Vagina (tissue), 2 donors: ENCODE results near the gene DYNLT4.

Experiments used
- CTCF ChIP-seq, 3 experiments: fragments of 450-650 bp in 2 of 3; fragments of 200-600 bp in 1 of 3; sonication (generic) in 1 of 3; IDR thresholded peaks; one replicate each; pipeline ENCODE4 v1.5.1; 2017 to 2019; ENCODE audit warnings: antibody characterized with exemption in 3 of 3, mild to moderate bottlenecking in 2 of 3, moderate library complexity in 2 of 3
- POLR2A ChIP-seq, 2 donors: fragments of 450-650 bp; IDR thresholded peaks; one replicate each; pipeline ENCODE4 v1.6.1; 2017; ENCODE audit warnings: antibody characterized with exemption in 2 of 2, mild to moderate bottlenecking in 2 of 2, moderate library complexity in 2 of 2
- POLR2AphosphoS5 ChIP-seq, 2 donors: sonication (generic); formaldehyde crosslinking; IDR thresholded peaks; one replicate each; pipeline ENCODE4 v1.9.0; 2017; ENCODE audit warnings: antibody characterized with exemption in 2 of 2, mild to moderate bottlenecking in 2 of 2, low read depth in 1 of 2; ENCODE audit not compliant: insufficient read depth in 1 of 2

- TF ChIP-seq POLR2AphosphoS5 (IDR thresholded peaks at IDR 0.05; ENCODE audit: insufficient read depth in 1 of 2, low read depth in 1 of 2): no peak
- TF ChIP-seq CTCF (IDR thresholded peaks at IDR 0.05): no peak
- TF ChIP-seq POLR2A (IDR thresholded peaks at IDR 0.05): no peak
Observed at GRCh38 chr1:44792736-44793502, 14.2 kb downstream of the DYNLT4 start.
